Mesothelial cell of epicardium (in vitro differentiated cells): ENCODE measurements around the gene AHRR. TPM values are rescaled to one million over a fixed set of nuclear protein-coding genes. Genes with fewer than 3 reads are reported as not detected.

Source experiments
- DNase-seq, 2 experiments: peaks; one replicate each; pipeline ENCODE4 v3.0.0; 2021; ENCODE audit warnings: low spot score in 2 of 2; ENCODE audit not compliant: unreplicated experiment in 2 of 2
- H3K27ac Mint-ChIP-seq: 2 replicates; pipeline ENCODE4 v1.8.0; 2021; ENCODE audit warnings: mixed read lengths
- H3K27me3 Mint-ChIP-seq: 2 replicates; pipeline ENCODE4 v1.8.0; 2021; ENCODE audit warnings: low read depth, mixed read lengths
- H3K36me3 Mint-ChIP-seq: 2 replicates; pipeline ENCODE4 v1.8.0; 2021; ENCODE audit warnings: mixed read lengths
- H3K4me1 Mint-ChIP-seq: 2 replicates; pipeline ENCODE4 v1.8.0; 2021; ENCODE audit warnings: mixed read lengths
- H3K4me3 Mint-ChIP-seq: 2 replicates; pipeline ENCODE4 v1.8.0; 2021; ENCODE audit warnings: mild to moderate bottlenecking, moderate library complexity, mixed read lengths
- H3K9me3 Mint-ChIP-seq: 2 replicates; pipeline ENCODE4 v1.8.0; 2021; ENCODE audit warnings: mixed read lengths
- CTCF ChIP-seq: fragments of 200-600 bp; sonication (generic); IDR thresholded peaks from one replicate; pipeline ENCODE4 v1.5.0; 2021; ENCODE audit warnings: antibody characterized with exemption; ENCODE audit not compliant: unreplicated experiment
- total RNA-seq: library from RNA; stranded (reverse); gene quantifications from 3 replicates; pipeline ENCODE4 v1.2.1, GENCODE V29; 2021

The AHRR gene
- total RNA-seq, 1 donor from 2014 or later, result 12.7 TPM

GRCh38 chr5:445591-445990 is 124.1 kb downstream of the AHRR start:
- Mint-ChIP-seq H3K9me3 (peaks cover 6% of the 10 kb centered on the region), H3K27me3 (no peaks in the 10 kb centered on the region), H3K4me1 (peaks cover 20% of the 10 kb centered on the region), H3K36me3 (peaks cover 36% of the 10 kb centered on the region), H3K27ac (no peak overlapping the region), H3K4me3 (no peak overlapping the region)
- TF ChIP-seq CTCF, result no peak
- no peak for DNase-seq

- Mint-ChIP-seq H3K9me3 (peaks cover 13% of the 10 kb centered on the region), H3K4me1 (peaks cover 20% of the 10 kb centered on the region)
These were observed 124.8 kb downstream of the AHRR start for GRCh38 chr5:446066-446882.

GRCh38 chr5:446883-447263 is 125.4 kb downstream of the AHRR start:
- peaks cover 49% of the 10 kb centered on the region for H3K36me3 Mint-ChIP-seq
- peaks cover 19% of the 10 kb centered on the region for H3K4me1 Mint-ChIP-seq
- no peak overlapping the region for H3K4me3 Mint-ChIP-seq
- peak overlapping the region; percentile 34 for H3K27ac Mint-ChIP-seq
- H3K27me3 Mint-ChIP-seq, result no peaks in the 10 kb centered on the region
- peaks cover 19% of the 10 kb centered on the region for H3K9me3 Mint-ChIP-seq
- peak; percentile 55 for TF ChIP-seq CTCF
- no peak for DNase-seq

More at GRCh38 chr5:446066-446882, 124.8 kb downstream of the AHRR start:
- Mint-ChIP-seq H3K27ac (peak overlapping the region; percentile 34), H3K27me3 (no peaks in the 10 kb centered on the region), H3K36me3 (peaks cover 43% of the 10 kb centered on the region), H3K4me3 (no peak overlapping the region)
- no peak for TF ChIP-seq CTCF
- no peak for DNase-seq

GRCh38 chr5:447501-447900 is 126.0 kb downstream of the AHRR start:
- Mint-ChIP-seq H3K9me3 (peaks cover 25% of the 10 kb centered on the region), H3K36me3 (peaks cover 55% of the 10 kb centered on the region), H3K4me1 (peaks cover 13% of the 10 kb centered on the region), H3K27ac (no peak overlapping the region), H3K27me3 (no peaks in the 10 kb centered on the region), H3K4me3 (no peak overlapping the region)
- TF ChIP-seq CTCF, result no peak
- DNase-seq, result no peak

GRCh38 chr5:448061-448765 is 126.7 kb downstream of the AHRR start:
- no peak overlapping the region for H3K4me3 Mint-ChIP-seq
- no peak for TF ChIP-seq CTCF
- peaks cover 11% of the 10 kb centered on the region for H3K4me1 Mint-ChIP-seq
- peaks cover 31% of the 10 kb centered on the region for H3K9me3 Mint-ChIP-seq
- no peak for DNase-seq
- H3K27me3 Mint-ChIP-seq, result no peaks in the 10 kb centered on the region
- peaks cover 62% of the 10 kb centered on the region for H3K36me3 Mint-ChIP-seq
- no peak overlapping the region for H3K27ac Mint-ChIP-seq
